HCT116 (cell line): ENCODE data around the gene HPS5. TPM values are rescaled to one million over a fixed set of nuclear protein-coding genes. Genes with fewer than 3 reads are reported as not detected.

Source experiments
- ATAC-seq: fragments of 200-7000 bp; cut with Tn5 transposase; 2 replicates; pipeline ENCODE4 v1.9.1; 2020; ENCODE audit warnings: mild to moderate bottlenecking, moderate library complexity
- BruUV-seq: library from RNA; stranded (reverse); fragments of 400-500 nt; replicated peaks from 2 replicates; lab custom pipeline; 2021; lab: Mats Ljungman, UMichigan
- CTCF ChIA-PET: fragments of 300-600 bp; sonication (Branson Sonifier 250); formaldehyde crosslinking; loops from one replicate; lab custom pipeline; 2021; ENCODE audit warnings: antibody characterized with exemption; lab: Charles Lee
- POLR2A ChIA-PET: fragments of 300-600, 350-600 bp; sonication (Branson Sonifier 250); formaldehyde crosslinking; loops from one replicate; lab custom pipeline; 2021; ENCODE audit warnings: antibody characterized with exemption; lab: Charles Lee
- RAD21 ChIA-PET, 2 experiments: fragments of 300-600 bp; sonication (Branson Sonifier 250); formaldehyde crosslinking; loops; one replicate each; lab custom pipeline; 2023; ENCODE audit warnings: low total read pairs in 2 of 2; ENCODE audit not compliant: uncharacterized antibody in 2 of 2, unreplicated experiment in 2 of 2, low non-redundant PET in 1 of 2; lab: Charles Lee
- DNase-seq: peaks from one replicate; pipeline ENCODE4 v3.0.0-alpha.2; 2010; ENCODE audit warnings: low read depth, low spot score
- H2AFZ ChIP-seq: fragments of 200-600 bp; shearing (Covaris generic), sonication (generic); 2 replicates; pipeline ENCODE4 v1.6.1; 2017; ENCODE audit warnings: low read depth, mixed run types, mixed read lengths, antibody characterized with exemption, low read length; ENCODE audit not compliant: poor library complexity, severe bottlenecking
- H3K27ac ChIP-seq: 2 replicates; pipeline ENCODE4 v1.5.1; 2012; ENCODE audit warnings: low read depth, low read length
- H3K27me3 ChIP-seq: fragments of 200-600 bp; sonication (generic); 2 replicates; pipeline ENCODE4 v1.6.1; 2016; ENCODE audit warnings: mixed run types, low read length, mixed read lengths; ENCODE audit not compliant: insufficient read depth
- H3K36me3 ChIP-seq, 2 experiments: fragments of 200-500 bp in 1 of 2; fragments of 200-600 bp in 1 of 2; sonication (Bioruptor generic) in 1 of 2; sonication (generic) in 1 of 2; 2 replicates each; pipeline versions ENCODE4 v1.5.1 to v1.6.1; 2014 to 2016; ENCODE audit warnings: low read length in 2 of 2, inconsistent platforms in 1 of 2, mixed read lengths in 1 of 2, mixed run types in 1 of 2; ENCODE audit not compliant: insufficient read depth in 2 of 2, control insufficient read depth in 1 of 2
- H3K4me1 ChIP-seq, 2 experiments: fragments of 200-600 bp in 1 of 2; sonication (generic) in 1 of 2; 2 replicates each; pipeline versions ENCODE4 v1.5.1 to v1.6.1; 2012 to 2017; ENCODE audit warnings: low read length in 2 of 2, inconsistent platforms in 1 of 2, mild to moderate bottlenecking in 1 of 2, mixed read lengths in 1 of 2, mixed run types in 1 of 2, moderate library complexity in 1 of 2; ENCODE audit not compliant: insufficient read depth in 2 of 2, control insufficient read depth in 1 of 2
- H3K4me2 ChIP-seq: fragments of 200-600 bp; sonication (generic); 2 replicates; pipeline ENCODE4 v1.6.1; 2017; ENCODE audit warnings: mixed run types, low read length, mixed read lengths
- H3K4me3 ChIP-seq, 2 experiments: fragments of 200-600 bp in 1 of 2; sonication (generic) in 1 of 2; replicated peaks in 1 of 2; 2 replicates each; pipeline ENCODE4 v1.5.1; 2011 to 2016; ENCODE audit warnings: low read length in 2 of 2, control low read depth in 1 of 2, low read depth in 1 of 2, mild to moderate bottlenecking in 1 of 2, mixed read lengths in 1 of 2, mixed run types in 1 of 2
- H3K79me2 ChIP-seq: fragments of 200-600 bp; sonication (generic); 2 replicates; pipeline ENCODE4 v1.6.1; 2017; ENCODE audit warnings: mild to moderate bottlenecking, mixed run types, low read length, moderate library complexity, mixed read lengths; ENCODE audit not compliant: insufficient read depth
- H3K9ac ChIP-seq: fragments of 200-600 bp; sonication (generic); 2 replicates; pipeline ENCODE4 v1.6.1; 2016; ENCODE audit warnings: low read length, mixed read lengths
- H3K9me2 ChIP-seq: fragments of 200-600 bp; sonication (generic), shearing (Covaris generic); 2 replicates; pipeline ENCODE4 v1.6.1; 2017; ENCODE audit warnings: mixed run types, mild to moderate bottlenecking, moderate library complexity; ENCODE audit not compliant: insufficient read depth
- H3K9me3 ChIP-seq, 2 experiments: fragments of 200-500 bp in 1 of 2; fragments of 200-600 bp in 1 of 2; sonication (Bioruptor generic) in 1 of 2; sonication (generic) in 1 of 2; 2 replicates each; pipeline ENCODE4 v1.6.1; 2014 to 2017; ENCODE audit warnings: low read length in 2 of 2, mixed read lengths in 2 of 2, inconsistent platforms in 1 of 2, low read depth in 1 of 2, mild to moderate bottlenecking in 1 of 2, mixed run types in 1 of 2, moderate library complexity in 1 of 2; ENCODE audit not compliant: control insufficient read depth in 1 of 2, insufficient read depth in 1 of 2
- H4K20me1 ChIP-seq: fragments of 200-600 bp; sonication (generic), shearing (Covaris generic); 2 replicates; pipeline ENCODE4 v1.6.1; 2017; ENCODE audit warnings: mixed run types, mild to moderate bottlenecking, moderate library complexity; ENCODE audit not compliant: insufficient read depth
- ATF3 ChIP-seq: IDR thresholded peaks from 2 replicates; pipeline ENCODE4 v1.6.1; 2012
- CBX3 ChIP-seq: IDR thresholded peaks from 2 replicates; pipeline ENCODE4 v1.6.1; 2012; ENCODE audit warnings: low read depth
- CEBPB ChIP-seq: IDR thresholded peaks from 2 replicates; pipeline ENCODE4 v1.6.1; 2012; ENCODE audit warnings: low read depth
- EGR1 ChIP-seq: IDR thresholded peaks from 2 replicates; pipeline ENCODE4 v1.6.1; 2012; ENCODE audit warnings: low read depth
- ELF1 ChIP-seq: IDR thresholded peaks from 2 replicates; pipeline ENCODE4 v1.6.1; 2012; ENCODE audit warnings: low read depth, borderline replicate concordance
- EZH2 ChIP-seq: fragments of 200-600 bp; sonication (generic); IDR thresholded peaks from 2 replicates; pipeline ENCODE4 v1.6.1; 2017; ENCODE audit warnings: antibody characterized with exemption, mixed run types
- JUND ChIP-seq: IDR thresholded peaks from 2 replicates; pipeline ENCODE4 v1.6.1; 2012
- POLR2A ChIP-seq: IDR thresholded peaks from 2 replicates; pipeline ENCODE4 v1.7.0; 2011; ENCODE audit warnings: borderline replicate concordance; ENCODE audit not compliant: insufficient read depth, insufficient read length; ENCODE audit errors: extremely low read depth
- SP1 ChIP-seq: IDR thresholded peaks from 2 replicates; pipeline ENCODE4 v1.6.1; 2012; ENCODE audit warnings: low read depth
- SRF ChIP-seq: IDR thresholded peaks from 2 replicates; pipeline ENCODE4 v1.6.1; 2012; ENCODE audit warnings: low read depth
- YY1 ChIP-seq: IDR thresholded peaks from 2 replicates; pipeline ENCODE4 v1.6.1; 2011; ENCODE audit warnings: low read length, low read depth, moderate library complexity, mild to moderate bottlenecking; ENCODE audit not compliant: insufficient replicate concordance; ENCODE audit errors: extremely low read depth
- ZFX ChIP-seq: fragments of 450-650 bp; IDR thresholded peaks from 2 replicates; pipeline ENCODE4 v1.6.1; 2017
- ZNF274 ChIP-seq: fragments of 200-500 bp; sonication (Bioruptor generic); IDR thresholded peaks from 2 replicates; pipeline ENCODE4 v1.6.1; 2014; ENCODE audit warnings: mild to moderate bottlenecking, low read depth, low read length, inconsistent platforms
- intact Hi-C: fragments of 100-400 bp; cut with micrococcal nuclease; formaldehyde crosslinking; loops from 2 replicates; pipeline ENCODE4 v1.10.0; 2022
- total RNA-seq: library from RNA; stranded (reverse); gene quantifications from one replicate; pipeline ENCODE4 v1.2.1, GENCODE V29; 2021; ENCODE audit not compliant: unreplicated experiment
- TF ChIP-seq, protein P1 (sequence below): IDR thresholded peaks from 2 replicates; pipeline ENCODE4 v1.6.1; 2012
- TF ChIP-seq, protein P2 (sequence below): IDR thresholded peaks from 2 replicates; pipeline ENCODE4 v1.6.1; 2011; ENCODE audit warnings: mild to moderate bottlenecking, low read length, moderate library complexity; ENCODE audit not compliant: insufficient replicate concordance; ENCODE audit errors: extremely low read depth

HPS5 gene
- total RNA-seq, 1 experiment from 2014 or later, result 19.6 TPM

DNA sequence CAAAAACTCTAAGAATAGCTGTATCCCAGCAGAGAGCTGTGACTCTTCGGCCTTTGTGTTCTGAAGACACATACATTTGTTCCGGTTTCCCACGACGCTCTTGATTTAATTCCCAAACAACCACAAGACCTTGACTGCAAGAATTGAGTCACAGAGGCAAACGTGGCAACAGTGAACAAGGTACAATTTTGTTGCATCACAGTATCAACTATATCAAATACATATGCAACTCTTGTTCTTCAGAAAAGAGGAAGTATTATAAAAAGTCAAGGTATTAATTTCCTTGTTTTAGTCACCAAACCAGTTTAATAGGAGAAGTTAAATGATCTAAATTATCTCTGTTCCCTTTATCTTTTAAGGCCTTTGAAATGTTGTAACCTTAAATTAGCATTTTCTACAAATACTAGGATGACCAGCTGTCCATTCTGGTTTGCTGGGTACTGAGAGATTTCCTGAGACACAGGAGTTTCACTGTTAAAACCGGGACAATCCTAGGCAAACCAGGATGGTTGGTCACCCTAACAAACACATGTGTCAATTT lies 11.1 kb downstream of the HPS5 start:
- no TSS peak for BruUV-seq
- no peak overlapping the region for H3K9ac ChIP-seq
- H3K4me1 ChIP-seq, result peaks cover 0 to 8% of the 10 kb centered on the region in 2 experiments; a peak in 1 of 4 replicates
- H3K27me3 ChIP-seq, result no peaks in the 10 kb centered on the region
- H3K9me3 ChIP-seq, result no peaks in the 10 kb centered on the region
- CTCF ChIA-PET, result no interaction called here
- POLR2A ChIA-PET, result interaction anchor here (1.0 kb wide), 1 partner anchor 25 kb away, joined by 3 read pairs; no protein-coding TSS in a partner anchor
- RAD21 ChIA-PET, result no interaction called here
- peaks cover 26 to 34% of the 10 kb centered on the region in 2 experiments for H3K36me3 ChIP-seq
- intact Hi-C loops, result no loop called here
- no peak for DNase-seq
- H3K27ac ChIP-seq, result no peak overlapping the region
- no peak for ATAC-seq
- no peak overlapping the region for H3K4me3 ChIP-seq
- H3K4me2 ChIP-seq, result no peak overlapping the region
- TF ChIP-seq ZFX, result no peak
- H3K9me2 ChIP-seq, result no peaks in the 10 kb centered on the region
- H2AFZ ChIP-seq, result no peak overlapping the region
- H4K20me1 ChIP-seq, result no peaks in the 10 kb centered on the region
- peaks cover 30% of the 10 kb centered on the region for H3K79me2 ChIP-seq

DNA sequence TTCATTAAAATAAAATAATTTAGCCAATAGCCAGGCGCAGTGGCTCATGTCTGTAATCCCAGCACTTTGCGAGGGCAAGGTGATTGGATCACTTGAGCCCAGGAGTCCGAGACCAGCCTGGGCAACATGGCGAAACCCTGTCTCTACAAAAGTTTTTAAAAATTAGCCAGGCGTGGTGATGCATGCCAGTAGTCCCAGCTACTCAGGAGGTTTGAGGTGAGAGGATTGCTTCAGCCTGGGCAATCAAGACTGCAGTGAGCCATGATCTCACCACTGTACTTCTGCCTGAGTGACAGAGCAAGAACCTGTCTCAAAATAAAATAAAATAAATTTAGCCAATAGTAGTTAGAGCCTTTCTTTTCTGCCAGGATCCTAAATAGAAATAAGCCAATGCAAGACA lies 12.2 kb downstream of the HPS5 start:
- Histone ChIP-seq H3K27ac (no peak overlapping the region), H3K27me3 (no peaks in the 10 kb centered on the region), H3K36me3 (peaks cover 31 to 38% of the 10 kb centered on the region in 2 experiments), H4K20me1 (no peaks in the 10 kb centered on the region), H2AFZ (no peak overlapping the region), H3K9me3 (no peaks in the 10 kb centered on the region), H3K4me3 (no peak overlapping the region), H3K9ac (no peak overlapping the region), H3K4me1 (peaks cover 0 to 6% of the 10 kb centered on the region in 2 experiments; a peak in 1 of 4 replicates), H3K79me2 (peaks cover 19% of the 10 kb centered on the region), H3K4me2 (no peak overlapping the region)
- ChIA-PET POLR2A (interaction anchor here (1.0 kb wide), 1 partner anchor 24 kb away, joined by 3 read pairs; no protein-coding TSS in a partner anchor), RAD21 (no interaction called here), CTCF (no interaction called here)
- no peak for DNase-seq
- no peak for ATAC-seq
- intact Hi-C loops, result loop anchor here (10.0 kb wide), 1 partner anchor 195 kb away; no protein-coding TSS in a partner anchor
- BruUV-seq, result no TSS peak
- no peak for TF ChIP-seq YY1
- TF ChIP-seq, protein P1, sequence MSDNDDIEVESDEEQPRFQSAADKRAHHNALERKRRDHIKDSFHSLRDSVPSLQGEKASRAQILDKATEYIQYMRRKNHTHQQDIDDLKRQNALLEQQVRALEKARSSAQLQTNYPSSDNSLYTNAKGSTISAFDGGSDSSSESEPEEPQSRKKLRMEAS, result no peak
- no peak for TF ChIP-seq ZNF274
- no peak for TF ChIP-seq SP1
- TF ChIP-seq EGR1, result no peak
- TF ChIP-seq, protein P2, sequence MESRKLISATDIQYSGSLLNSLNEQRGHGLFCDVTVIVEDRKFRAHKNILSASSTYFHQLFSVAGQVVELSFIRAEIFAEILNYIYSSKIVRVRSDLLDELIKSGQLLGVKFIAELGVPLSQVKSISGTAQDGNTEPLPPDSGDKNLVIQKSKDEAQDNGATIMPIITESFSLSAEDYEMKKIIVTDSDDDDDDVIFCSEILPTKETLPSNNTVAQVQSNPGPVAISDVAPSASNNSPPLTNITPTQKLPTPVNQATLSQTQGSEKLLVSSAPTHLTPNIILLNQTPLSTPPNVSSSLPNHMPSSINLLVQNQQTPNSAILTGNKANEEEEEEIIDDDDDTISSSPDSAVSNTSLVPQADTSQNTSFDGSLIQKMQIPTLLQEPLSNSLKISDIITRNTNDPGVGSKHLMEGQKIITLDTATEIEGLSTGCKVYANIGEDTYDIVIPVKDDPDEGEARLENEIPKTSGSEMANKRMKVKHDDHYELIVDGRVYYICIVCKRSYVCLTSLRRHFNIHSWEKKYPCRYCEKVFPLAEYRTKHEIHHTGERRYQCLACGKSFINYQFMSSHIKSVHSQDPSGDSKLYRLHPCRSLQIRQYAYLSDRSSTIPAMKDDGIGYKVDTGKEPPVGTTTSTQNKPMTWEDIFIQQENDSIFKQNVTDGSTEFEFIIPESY, result no peak
- TF ChIP-seq ZFX, result no peak
- no peak for TF ChIP-seq CEBPB
- TF ChIP-seq EZH2, result no peak
- TF ChIP-seq JUND, result no peak
- no peak for TF ChIP-seq CBX3
- TF ChIP-seq POLR2A, result no peak
- TF ChIP-seq ELF1, result no peak
- no peak for TF ChIP-seq ATF3
- TF ChIP-seq SRF, result no peak
- TF ChIP-seq, all 23 proteins: peak for 0
- no peaks in the 10 kb centered on the region for H3K9me2 ChIP-seq
